Calu3 (cell line): ENCODE measurements around the gene DOHH. TPM values are rescaled to one million over a fixed set of nuclear protein-coding genes. Genes with fewer than 3 reads are reported as not detected.

Source experiments
- BruUV-seq: library from RNA; stranded (reverse); fragments of 400-500 nt; replicated peaks from 2 replicates; lab custom pipeline; 2021; lab: Mats Ljungman, UMichigan
- CTCF ChIA-PET: fragments of 300-600 bp; sonication (Branson Sonifier 250); formaldehyde crosslinking; loops from one replicate; lab custom pipeline; 2022; ENCODE audit warnings: antibody characterized with exemption; lab: Charles Lee
- DNase-seq: peaks from one replicate; pipeline ENCODE4 v3.0.0; 2022
- H3K27ac Mint-ChIP-seq: one replicate; pipeline ENCODE4 v1.8.0; 2022; ENCODE audit warnings: mixed read lengths; ENCODE audit not compliant: unreplicated experiment
- H3K27me3 Mint-ChIP-seq: one replicate; pipeline ENCODE4 v1.8.0; 2022; ENCODE audit warnings: mixed read lengths; ENCODE audit not compliant: unreplicated experiment
- H3K36me3 Mint-ChIP-seq: one replicate; pipeline ENCODE4 v1.8.0; 2022; ENCODE audit warnings: mild to moderate bottlenecking, moderate library complexity, mixed read lengths; ENCODE audit not compliant: insufficient read depth, unreplicated experiment
- H3K4me1 Mint-ChIP-seq: one replicate; pipeline ENCODE4 v1.8.0; 2022; ENCODE audit warnings: mild to moderate bottlenecking, low read depth, mixed read lengths; ENCODE audit not compliant: unreplicated experiment
- H3K4me3 Mint-ChIP-seq: one replicate; pipeline ENCODE4 v1.8.0; 2022; ENCODE audit warnings: mild to moderate bottlenecking, low read depth, moderate library complexity, mixed read lengths; ENCODE audit not compliant: unreplicated experiment
- H3K9me3 Mint-ChIP-seq: one replicate; pipeline ENCODE4 v1.8.0; 2022; ENCODE audit warnings: low read depth, mixed read lengths; ENCODE audit not compliant: unreplicated experiment
- intact Hi-C: fragments of 100-400 bp; cut with micrococcal nuclease; formaldehyde crosslinking; loops from one replicate; pipeline ENCODE4 v1.10.0; 2022; ENCODE audit not compliant: unreplicated experiment
- total RNA-seq: library from RNA; stranded (reverse); gene quantifications from 2 replicates; pipeline ENCODE4 v1.2.3, GENCODE V29; 2022
- TF ChIP-seq, protein P1 (sequence below): fragments of 200-600 bp; IDR thresholded peaks from one replicate; pipeline ENCODE4 v1.8.0; 2022; ENCODE audit warnings: antibody characterized with exemption; ENCODE audit not compliant: unreplicated experiment

Gene DOHH
- total RNA-seq, 1 experiment from 2014 or later = 11.6 TPM

DNA sequence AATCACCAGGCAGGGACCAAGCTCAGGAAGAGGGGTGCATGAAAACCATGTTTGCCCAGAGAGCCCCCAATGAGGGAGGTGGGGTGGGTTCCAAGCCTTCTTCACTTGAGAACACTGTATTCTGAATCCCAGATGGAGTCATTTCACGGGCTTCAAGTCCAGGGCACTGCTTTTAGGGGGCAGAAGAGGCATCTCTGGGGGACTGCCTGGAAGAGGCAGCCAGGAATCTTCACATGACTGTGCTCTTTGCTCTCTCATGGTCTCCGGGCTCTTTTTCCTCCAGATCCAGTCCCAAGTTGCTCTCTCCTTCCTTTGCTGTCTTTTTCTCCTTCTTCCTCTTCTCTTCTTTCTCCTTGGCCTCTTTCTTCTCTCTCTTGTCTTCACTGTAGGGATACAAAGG is 25.9 kb downstream of the DOHH start:
- TF ChIP-seq, protein P1, sequence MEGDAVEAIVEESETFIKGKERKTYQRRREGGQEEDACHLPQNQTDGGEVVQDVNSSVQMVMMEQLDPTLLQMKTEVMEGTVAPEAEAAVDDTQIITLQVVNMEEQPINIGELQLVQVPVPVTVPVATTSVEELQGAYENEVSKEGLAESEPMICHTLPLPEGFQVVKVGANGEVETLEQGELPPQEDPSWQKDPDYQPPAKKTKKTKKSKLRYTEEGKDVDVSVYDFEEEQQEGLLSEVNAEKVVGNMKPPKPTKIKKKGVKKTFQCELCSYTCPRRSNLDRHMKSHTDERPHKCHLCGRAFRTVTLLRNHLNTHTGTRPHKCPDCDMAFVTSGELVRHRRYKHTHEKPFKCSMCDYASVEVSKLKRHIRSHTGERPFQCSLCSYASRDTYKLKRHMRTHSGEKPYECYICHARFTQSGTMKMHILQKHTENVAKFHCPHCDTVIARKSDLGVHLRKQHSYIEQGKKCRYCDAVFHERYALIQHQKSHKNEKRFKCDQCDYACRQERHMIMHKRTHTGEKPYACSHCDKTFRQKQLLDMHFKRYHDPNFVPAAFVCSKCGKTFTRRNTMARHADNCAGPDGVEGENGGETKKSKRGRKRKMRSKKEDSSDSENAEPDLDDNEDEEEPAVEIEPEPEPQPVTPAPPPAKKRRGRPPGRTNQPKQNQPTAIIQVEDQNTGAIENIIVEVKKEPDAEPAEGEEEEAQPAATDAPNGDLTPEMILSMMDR = no peak
- Mint-ChIP-seq H3K36me3 (peaks cover 13% of the 10 kb centered on the region), H3K27me3 (peaks cover 15% of the 10 kb centered on the region), H3K27ac (no peak overlapping the region), H3K9me3 (no peaks in the 10 kb centered on the region), H3K4me3 (no peak overlapping the region), H3K4me1 (no peaks in the 10 kb centered on the region)
- intact Hi-C loops = no loop called here
- CTCF ChIA-PET = interaction anchor here (0.5 kb wide), 1 partner anchor 100 kb away, joined by 4 read pairs; no protein-coding TSS in a partner anchor
- no TSS peak for BruUV-seq
- DNase-seq = no peak

DNA sequence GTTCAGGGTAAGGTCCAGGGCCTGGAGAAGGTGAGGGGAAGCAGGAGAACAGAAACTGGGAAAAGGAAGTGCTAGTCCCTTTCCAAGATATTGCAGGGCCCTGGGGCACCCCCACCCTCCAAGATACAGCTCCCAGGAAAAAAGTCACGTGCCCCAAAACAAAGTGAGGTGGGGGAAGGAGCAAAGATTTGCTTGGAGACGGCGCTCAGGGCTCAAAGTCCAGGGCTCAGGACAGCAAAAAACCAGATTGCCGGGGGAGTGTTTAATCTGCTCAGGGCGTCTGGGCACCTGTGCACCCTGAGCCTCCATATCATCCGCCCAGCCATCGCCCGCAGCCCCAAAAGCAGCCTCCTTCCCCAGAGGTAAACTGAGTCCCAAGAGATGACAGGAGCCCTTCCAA is 26.5 kb downstream of the DOHH start:
- no peak overlapping the region for H3K4me3 Mint-ChIP-seq
- H3K4me1 Mint-ChIP-seq = no peaks in the 10 kb centered on the region
- no peaks in the 10 kb centered on the region for H3K9me3 Mint-ChIP-seq
- TF ChIP-seq, protein P1 = no peak
- no peak overlapping the region for H3K27ac Mint-ChIP-seq
- CTCF ChIA-PET = interaction anchor here (0.5 kb wide), 1 partner anchor 100 kb away, joined by 4 read pairs; no protein-coding TSS in a partner anchor
- intact Hi-C loops = no loop called here
- H3K36me3 Mint-ChIP-seq = peaks cover 7% of the 10 kb centered on the region
- no TSS peak for BruUV-seq
- peaks cover 16% of the 10 kb centered on the region for H3K27me3 Mint-ChIP-seq
- no peak for DNase-seq

DNA sequence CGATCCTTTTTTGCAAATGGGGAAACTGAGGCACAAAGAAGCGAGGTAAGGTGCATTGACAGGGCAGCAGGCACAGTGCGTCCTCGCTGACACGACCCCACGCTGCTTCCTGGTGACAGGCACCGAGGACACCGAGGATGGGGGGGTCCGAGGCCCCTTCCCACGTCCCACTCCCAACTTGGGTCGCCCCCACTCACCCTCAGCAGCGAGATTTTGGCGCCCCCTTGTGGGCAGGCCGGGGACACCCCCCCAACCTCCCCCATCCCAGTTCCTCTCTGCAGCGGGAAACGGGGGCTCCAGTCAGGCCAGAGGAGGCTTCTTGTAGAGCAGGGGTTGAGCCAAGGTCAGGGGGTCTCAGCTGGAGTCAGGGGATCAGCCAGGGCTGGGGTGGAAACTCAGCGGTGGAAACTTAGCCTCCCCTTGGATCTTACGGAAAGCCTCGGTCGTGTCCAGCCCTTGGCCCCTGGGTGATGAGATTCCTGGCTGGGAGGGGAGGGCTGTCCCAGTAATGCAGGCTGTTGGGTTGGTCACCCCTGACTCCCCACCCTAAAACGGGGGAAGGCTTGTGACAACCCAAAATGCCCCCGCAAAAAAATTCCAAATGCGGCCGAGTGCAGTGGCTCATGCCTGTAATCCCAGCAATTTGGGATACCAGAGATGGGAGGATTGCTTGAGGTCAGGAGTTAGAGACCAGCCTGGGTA is 28.4 kb downstream of the DOHH start:
- intact Hi-C loops = no loop called here

DNA sequence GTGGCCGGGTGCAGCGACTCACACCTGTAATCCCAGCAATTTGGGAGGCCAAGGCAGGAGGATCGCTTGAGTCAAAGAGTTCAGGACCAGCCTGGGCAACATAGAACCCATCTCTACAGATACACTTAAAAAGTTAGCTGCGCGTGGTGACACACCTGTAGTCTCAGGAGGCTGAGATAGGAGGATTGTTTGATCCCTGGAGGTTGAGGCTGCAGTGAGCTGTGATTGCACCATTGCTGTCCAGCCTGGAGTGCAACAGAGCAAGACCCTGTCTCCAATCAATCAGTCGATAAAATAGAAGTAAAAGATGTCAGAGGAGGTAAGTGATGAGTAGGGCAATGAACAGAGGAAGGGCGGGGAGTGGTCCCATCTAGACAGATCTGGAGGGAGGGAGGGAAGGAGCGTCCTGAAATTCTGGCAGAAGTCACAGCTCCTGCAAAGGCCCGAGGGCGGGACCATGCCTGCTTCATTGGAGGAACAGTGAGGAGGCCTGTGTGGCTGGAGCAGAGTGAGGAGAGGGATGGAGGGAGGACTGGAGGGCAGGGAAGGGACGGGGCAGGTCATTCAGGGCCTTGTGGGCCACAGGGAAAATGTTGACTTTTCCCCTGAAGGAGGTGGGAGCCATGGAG is 29.9 kb downstream of the DOHH start:
- BruUV-seq = no TSS peak
- intact Hi-C loops = no loop called here
- Mint-ChIP-seq H3K9me3 (peaks cover 2% of the 10 kb centered on the region), H3K27ac (no peak overlapping the region), H3K27me3 (peaks cover 16% of the 10 kb centered on the region), H3K36me3 (peaks cover 9% of the 10 kb centered on the region), H3K4me1 (no peaks in the 10 kb centered on the region), H3K4me3 (no peak overlapping the region)
- no peak for DNase-seq
- CTCF ChIA-PET = no interaction called here
- TF ChIP-seq, protein P1 = no peak

More for the DNA sequence above, 28.4 kb downstream of the DOHH start:
- CTCF ChIA-PET = no interaction called here
- no peak overlapping the region for H3K4me3 Mint-ChIP-seq
- no peak overlapping the region for H3K27ac Mint-ChIP-seq
- H3K36me3 Mint-ChIP-seq = peaks cover 4% of the 10 kb centered on the region
- H3K4me1 Mint-ChIP-seq = no peaks in the 10 kb centered on the region
- TF ChIP-seq, protein P1 = peak; percentile 57
- DNase-seq = peak; percentile 44
- H3K27me3 Mint-ChIP-seq = peaks cover 16% of the 10 kb centered on the region
- peaks cover 2% of the 10 kb centered on the region for H3K9me3 Mint-ChIP-seq
- BruUV-seq = no TSS peak
